Brain microvascular endothelial cell (primary cell): Measurements from ENCODE around the gene EML5.

Source experiments
- DNase-seq: peaks from one replicate; pipeline ENCODE4 v3.0.0-alpha.2; 2020
- H3K27ac ChIP-seq: fragments of 250-450 bp; sonication (Bioruptor Pico); 2 replicates; pipeline ENCODE4 v1.5.1; 2020; ENCODE audit warnings: mild to moderate bottlenecking, moderate library complexity
- H3K27me3 ChIP-seq: fragments of 250-450 bp; sonication (Bioruptor Pico); replicated peaks from 2 replicates; pipeline ENCODE4 v1.5.1; 2020; ENCODE audit warnings: mild to moderate bottlenecking
- H3K36me3 ChIP-seq: fragments of 250-450 bp; sonication (Bioruptor Pico); replicated peaks from 2 replicates; pipeline ENCODE4 v1.5.1; 2020; ENCODE audit warnings: mild to moderate bottlenecking
- H3K4me3 ChIP-seq: 2 replicates; pipeline ENCODE4 v1.5.1; 2011; ENCODE audit warnings: low read depth, mild to moderate bottlenecking, control low read depth, low read length, moderate library complexity
- CTCF ChIP-seq: IDR thresholded peaks from 2 replicates; pipeline ENCODE4 v1.5.1; 2011; ENCODE audit warnings: low read depth, mild to moderate bottlenecking, moderate library complexity, low read length, control low read depth, inconsistent platforms; ENCODE audit errors: missing control alignments
- in situ Hi-C: cut with HindIII; loops from 2 replicates; pipeline ENCODE4 v1.10.0; 2017; ENCODE audit warnings: low sequenced_read_pairs, low pct_ligation_motif_present

Gene EML5

DNA sequence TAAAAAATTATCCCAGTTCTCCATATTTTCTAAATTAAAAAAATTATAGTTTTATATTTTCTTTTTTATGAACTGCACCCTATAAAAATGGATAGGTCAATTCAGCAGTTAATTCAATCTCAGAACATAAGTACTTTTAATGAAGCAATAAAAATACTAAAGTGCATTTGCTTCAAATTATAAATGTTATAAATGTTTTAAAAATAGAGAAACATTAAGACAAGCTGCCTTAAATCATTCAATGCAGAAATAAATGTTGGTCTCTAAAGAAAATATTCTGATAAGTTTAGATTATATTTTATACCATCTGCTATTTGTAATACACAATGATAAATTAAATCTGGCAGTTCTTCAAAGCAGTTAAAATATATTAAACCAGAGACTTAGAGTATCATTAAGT lies 164.3 kb downstream of the EML5 start:
- no peaks in the 10 kb centered on the region for H3K36me3 ChIP-seq

GRCh38 chr14:88628033-88628432 lies 164.7 kb downstream of the EML5 start:
- DNase-seq = no peak
- no peak overlapping the region for H3K27ac ChIP-seq
- H3K27me3 ChIP-seq = no peaks in the 10 kb centered on the region
- in situ Hi-C loops = no loop called here
- H3K36me3 ChIP-seq = no peaks in the 10 kb centered on the region
- no peak for TF ChIP-seq CTCF
- H3K4me3 ChIP-seq = no peak overlapping the region

More for the DNA sequence above, 164.3 kb downstream of the EML5 start:
- Histone ChIP-seq H3K4me3 (no peak overlapping the region), H3K27ac (no peak overlapping the region), H3K27me3 (no peaks in the 10 kb centered on the region)
- TF ChIP-seq CTCF = no peak
- DNase-seq = no peak
- in situ Hi-C loops = no loop called here

DNA sequence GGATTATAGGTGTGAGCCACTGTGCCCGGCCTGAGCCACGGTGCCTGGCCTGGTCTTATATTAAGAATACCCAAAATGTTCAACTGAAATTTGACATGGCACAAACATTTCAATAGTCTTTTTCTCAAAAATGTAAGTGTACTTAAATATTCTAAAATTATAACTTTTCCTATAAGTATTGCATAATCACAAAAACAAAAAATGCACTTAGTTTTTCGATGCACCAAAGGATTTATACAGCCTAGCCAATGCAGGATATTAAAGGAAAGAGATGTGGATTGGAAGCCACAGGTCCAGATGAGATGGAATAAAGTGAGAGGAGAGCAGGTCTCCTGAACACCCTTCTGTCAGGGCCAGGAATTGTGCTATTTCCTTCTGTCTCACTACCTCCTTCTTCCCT lies 167.1 kb downstream of the EML5 start:
- H3K4me3 ChIP-seq = no peak overlapping the region
- TF ChIP-seq CTCF = no peak
- in situ Hi-C loops = no loop called here
- no peak overlapping the region for H3K27ac ChIP-seq
- H3K36me3 ChIP-seq = no peaks in the 10 kb centered on the region
- H3K27me3 ChIP-seq = no peaks in the 10 kb centered on the region
- no peak for DNase-seq

- no peaks in the 10 kb centered on the region for H3K27me3 ChIP-seq
- no peak overlapping the region for H3K27ac ChIP-seq
- no peak overlapping the region for H3K4me3 ChIP-seq
- DNase-seq = no peak
- no peak for TF ChIP-seq CTCF
- H3K36me3 ChIP-seq = no peaks in the 10 kb centered on the region
- in situ Hi-C loops = no loop called here
Observed at GRCh38 chr14:88621100-88621499, 171.7 kb downstream of the EML5 start.

GRCh38 chr14:88618476-88618875 lies 174.3 kb downstream of the EML5 start:
- TF ChIP-seq CTCF = no peak
- H3K27me3 ChIP-seq = no peaks in the 10 kb centered on the region
- in situ Hi-C loops = no loop called here

GRCh38 chr14:88617479-88617878 lies 175.3 kb downstream of the EML5 start:
- Histone ChIP-seq H3K27me3 (no peaks in the 10 kb centered on the region), H3K27ac (no peak overlapping the region), H3K4me3 (no peak overlapping the region), H3K36me3 (peaks cover 2% of the 10 kb centered on the region)
- no peak for DNase-seq
- in situ Hi-C loops = no loop called here
- TF ChIP-seq CTCF = no peak

More at GRCh38 chr14:88618476-88618875, 174.3 kb downstream of the EML5 start:
- DNase-seq = no peak
- H3K27ac ChIP-seq = no peak overlapping the region
- H3K4me3 ChIP-seq = no peak overlapping the region
- no peaks in the 10 kb centered on the region for H3K36me3 ChIP-seq
